MCF 10A (cell line): Measurements from ENCODE around the gene ASB6. TPM values are rescaled to one million over a fixed set of nuclear protein-coding genes. Genes with fewer than 3 reads are reported as not detected.

ENCODE experiments used
- BruUV-seq: library from RNA; stranded (reverse); fragments of 400-500 nt; replicated peaks from 2 replicates; lab custom pipeline; 2021; lab: Mats Ljungman, UMichigan
- CTCF ChIA-PET: fragments of 300-600 bp; sonication (Branson Sonifier 250); formaldehyde crosslinking; extraction: SDS; loops from one replicate; lab custom pipeline; 2021; ENCODE audit warnings: antibody characterized with exemption, inconsistent platforms; lab: Yijun Ruan, JAX
- POLR2A ChIA-PET: fragments of 300-600, 350-650 bp; sonication (Branson Sonifier 250); formaldehyde crosslinking; extraction: SDS; loops from one replicate; lab custom pipeline; 2020; ENCODE audit warnings: antibody characterized with exemption, inconsistent platforms; lab: Yijun Ruan, JAX
- DNase-seq: peaks from one replicate; pipeline ENCODE4 v3.0.0-alpha.2; 2018; ENCODE audit not compliant: unreplicated experiment
- H3K27ac Mint-ChIP-seq: one replicate; pipeline ENCODE4 v1.8.0; 2022; ENCODE audit warnings: mild to moderate bottlenecking, low read depth, mixed read lengths; ENCODE audit not compliant: unreplicated experiment
- H3K27me3 Mint-ChIP-seq: one replicate; pipeline ENCODE4 v1.8.0; 2022; ENCODE audit warnings: mixed read lengths; ENCODE audit not compliant: insufficient read depth, unreplicated experiment
- H3K36me3 Mint-ChIP-seq: one replicate; pipeline ENCODE4 v1.8.0; 2022; ENCODE audit warnings: mild to moderate bottlenecking, moderate library complexity, mixed read lengths; ENCODE audit not compliant: insufficient read depth, unreplicated experiment
- H3K4me1 Mint-ChIP-seq: one replicate; pipeline ENCODE4 v1.8.0; 2022; ENCODE audit warnings: mixed read lengths; ENCODE audit not compliant: insufficient read depth, unreplicated experiment
- H3K4me3 Mint-ChIP-seq: one replicate; pipeline ENCODE4 v1.8.0; 2022; ENCODE audit warnings: mild to moderate bottlenecking, moderate library complexity, mixed read lengths; ENCODE audit not compliant: unreplicated experiment
- H3K9me3 Mint-ChIP-seq: one replicate; pipeline ENCODE4 v1.8.0; 2022; ENCODE audit warnings: mixed read lengths; ENCODE audit not compliant: unreplicated experiment
- CTCF ChIP-seq: fragments of 200-600 bp; IDR thresholded peaks from one replicate; pipeline ENCODE4 v1.8.0; 2022; ENCODE audit warnings: antibody characterized with exemption, mild to moderate bottlenecking; ENCODE audit not compliant: unreplicated experiment
- intact Hi-C: fragments of 100-400 bp; cut with micrococcal nuclease; formaldehyde crosslinking; loops from 2 replicates; pipeline ENCODE4 v1.14.1; 2022
- total RNA-seq: library from RNA; stranded (reverse); gene quantifications from 2 replicates; pipeline ENCODE4 v1.2.3, GENCODE V29; 2022

The ASB6 gene
- total RNA-seq, 1 experiment from 2014 or later, result 14.4 TPM

- H3K27ac Mint-ChIP-seq, result no peak overlapping the region
Observed at GRCh38 chr9:129676975-129677374, 35.0 kb upstream of the ASB6 start.

GRCh38 chr9:129676287-129676686 lies 34.3 kb upstream of the ASB6 start:
- no peak overlapping the region for H3K4me3 Mint-ChIP-seq
- BruUV-seq, result no TSS peak
- peaks cover 56% of the 10 kb centered on the region for H3K27me3 Mint-ChIP-seq
- intact Hi-C loops, result no loop called here
- no peaks in the 10 kb centered on the region for H3K4me1 Mint-ChIP-seq
- no peaks in the 10 kb centered on the region for H3K36me3 Mint-ChIP-seq
- H3K9me3 Mint-ChIP-seq, result no peaks in the 10 kb centered on the region
- no peak for TF ChIP-seq CTCF
- POLR2A ChIA-PET, result no interaction called here
- CTCF ChIA-PET, result interaction anchor here (0.6 kb wide), 1 partner anchor 22 kb away, joined by 3 read pairs; no protein-coding TSS in a partner anchor
- H3K27ac Mint-ChIP-seq, result no peak overlapping the region
- DNase-seq, result no peak

More at GRCh38 chr9:129676975-129677374, 35.0 kb upstream of the ASB6 start:
- ChIA-PET CTCF (interaction anchor here (0.8 kb wide), 1 partner anchor 60 kb away, joined by 4 read pairs; no protein-coding TSS in a partner anchor), POLR2A (interaction anchor here (0.6 kb wide), 1 partner anchor 44 kb away, joined by 3 read pairs; no protein-coding TSS in a partner anchor)
- Mint-ChIP-seq H3K4me1 (no peaks in the 10 kb centered on the region), H3K27me3 (peaks cover 56% of the 10 kb centered on the region), H3K9me3 (no peaks in the 10 kb centered on the region), H3K4me3 (no peak overlapping the region), H3K36me3 (no peaks in the 10 kb centered on the region)
- TF ChIP-seq CTCF, result no peak
- DNase-seq, result no peak
- no TSS peak for BruUV-seq
- intact Hi-C loops, result no loop called here

- Mint-ChIP-seq H3K4me3 (no peak overlapping the region), H3K27ac (no peak overlapping the region), H3K27me3 (peaks cover 51% of the 10 kb centered on the region), H3K9me3 (no peaks in the 10 kb centered on the region), H3K36me3 (no peaks in the 10 kb centered on the region), H3K4me1 (no peaks in the 10 kb centered on the region)
- ChIA-PET CTCF (no interaction called here), POLR2A (no interaction called here)
- intact Hi-C loops, result no loop called here
- BruUV-seq, result no TSS peak
- TF ChIP-seq CTCF, result no peak
- no peak for DNase-seq
Observed at GRCh38 chr9:129675620-129676019, 33.7 kb upstream of the ASB6 start.

GRCh38 chr9:129674229-129674628 lies 32.3 kb upstream of the ASB6 start:
- H3K4me3 Mint-ChIP-seq, result no peak overlapping the region
- TF ChIP-seq CTCF, result no peak
- H3K27me3 Mint-ChIP-seq, result peaks cover 45% of the 10 kb centered on the region
- POLR2A ChIA-PET, result no interaction called here
- BruUV-seq, result no TSS peak
- intact Hi-C loops, result no loop called here
- H3K9me3 Mint-ChIP-seq, result no peaks in the 10 kb centered on the region
- H3K27ac Mint-ChIP-seq, result no peak overlapping the region
- H3K4me1 Mint-ChIP-seq, result no peaks in the 10 kb centered on the region
- DNase-seq, result no peak
- no peaks in the 10 kb centered on the region for H3K36me3 Mint-ChIP-seq
- CTCF ChIA-PET, result no interaction called here
